GM18499 (cell line): ENCODE results near the gene SND1.
"Not testable (repeated sequence)": the region's sequence is repeated elsewhere in the genome, so short reads cannot be mapped to it uniquely, and the experiment has no call there.

Experiments used
- ATAC-seq: cut with Tn5 transposase; IDR thresholded peaks from one replicate; pipeline ENCODE4 v1.9.1; 2021; ENCODE audit warnings: moderate number of reproducible peaks; ENCODE audit not compliant: insufficient read depth, unreplicated experiment

Gene SND1

DNA sequence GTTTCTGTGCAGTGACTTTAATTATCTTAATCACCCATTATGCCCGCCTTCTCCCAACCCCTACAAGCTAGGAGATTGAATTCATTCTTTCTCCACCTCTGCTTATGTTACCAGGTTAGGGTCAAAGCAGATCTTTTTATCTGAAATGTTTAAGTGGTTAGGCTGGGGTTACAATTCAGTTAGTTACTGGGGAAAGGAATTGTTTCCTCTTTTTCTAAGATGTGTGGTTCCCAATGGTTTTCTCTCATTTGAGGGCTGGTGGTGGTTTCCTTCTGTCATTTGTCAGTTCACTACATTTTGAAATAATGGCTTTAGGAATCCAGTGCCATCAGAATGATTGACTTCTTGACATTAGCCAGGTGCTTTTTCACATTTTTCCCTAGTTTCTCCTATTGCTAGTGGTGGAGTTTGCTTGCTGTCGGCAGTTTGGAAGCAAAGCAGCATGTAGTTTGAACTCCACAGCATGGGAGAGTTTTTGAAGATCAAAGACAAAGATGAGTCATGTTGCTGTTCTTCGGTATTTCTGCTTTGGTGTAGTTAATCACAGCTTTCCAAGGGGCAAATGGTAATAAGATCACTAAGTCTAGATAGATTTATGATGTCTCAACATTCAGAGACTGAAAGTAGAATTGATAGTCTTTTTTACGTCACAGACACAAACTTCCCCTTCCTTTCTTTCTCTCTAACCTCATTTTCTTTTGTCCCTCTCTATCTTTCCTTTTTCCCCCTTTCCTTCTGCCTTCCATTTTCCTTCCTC is 168.2 kb downstream of the SND1 start:
- no peak for ATAC-seq

DNA sequence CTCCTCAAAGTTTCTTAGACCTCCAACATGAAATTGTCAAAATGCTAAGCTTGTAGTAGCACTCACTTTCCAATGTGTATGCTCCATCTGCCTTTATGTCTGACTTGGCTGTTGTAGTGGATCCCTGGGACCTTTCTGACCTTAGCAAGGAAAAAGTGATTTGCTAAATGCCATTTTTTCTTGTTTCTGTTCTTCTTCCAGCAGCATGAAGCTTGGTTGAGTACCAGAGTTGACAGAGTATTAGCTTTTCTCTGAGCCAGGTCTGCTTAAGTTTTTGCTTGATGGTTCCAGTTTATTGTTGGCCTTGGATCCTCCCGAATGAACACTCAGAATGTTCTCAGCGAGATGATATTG is 168.7 kb downstream of the SND1 start:
- ATAC-seq, result no peak

DNA sequence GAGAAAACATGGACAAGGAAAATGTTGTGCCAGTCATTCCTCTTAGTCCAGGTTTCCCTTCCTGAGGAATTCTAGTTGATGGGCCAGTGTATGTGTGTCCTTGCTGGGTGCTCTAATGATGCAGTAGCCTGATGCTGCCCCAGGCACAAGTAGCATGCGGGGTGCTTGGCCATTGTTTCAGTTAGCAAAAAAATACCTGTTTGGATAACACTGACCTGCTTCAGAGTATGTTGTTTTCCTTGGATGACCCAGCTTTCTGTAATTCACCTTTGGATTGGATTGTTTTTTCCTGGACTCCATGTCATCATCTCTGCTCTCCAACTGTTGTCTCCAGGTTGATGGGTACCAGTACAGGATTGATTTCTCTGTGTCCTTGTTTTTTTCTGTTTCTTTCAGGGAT is 169.2 kb downstream of the SND1 start:
- no peak for ATAC-seq

DNA sequence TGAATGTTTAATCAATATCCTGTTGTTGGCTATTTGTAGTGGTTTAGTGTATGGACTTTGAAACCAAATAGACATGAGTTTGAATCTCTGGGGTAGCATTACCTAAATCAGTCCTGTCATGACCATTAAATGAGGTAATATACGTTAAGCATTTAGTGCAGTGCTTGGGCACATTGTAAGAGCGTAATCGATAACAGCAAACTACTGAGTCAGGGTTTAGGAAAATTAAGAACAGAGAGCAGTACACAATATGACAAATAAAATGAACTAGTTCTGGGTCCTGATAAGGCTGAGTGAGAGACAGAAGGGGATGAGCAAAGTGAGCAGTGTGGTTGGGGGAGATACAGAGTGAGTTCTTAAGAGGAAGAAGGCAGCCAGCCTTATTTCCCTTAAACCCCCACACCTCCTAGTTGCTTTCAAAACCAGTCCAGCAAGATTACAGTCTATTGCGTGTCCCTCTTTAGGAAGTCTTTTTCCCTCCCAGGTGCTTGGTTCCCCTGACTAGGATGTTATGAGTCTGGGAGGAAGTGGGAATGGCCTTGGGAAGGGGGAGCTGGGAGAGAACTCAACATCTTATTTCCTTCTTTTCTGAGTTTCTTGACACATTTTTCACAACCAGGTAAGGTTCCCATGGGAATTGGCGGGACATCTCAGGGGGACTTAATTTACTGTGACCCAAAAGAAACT is 171.0 kb downstream of the SND1 start:
- no peak for ATAC-seq

DNA sequence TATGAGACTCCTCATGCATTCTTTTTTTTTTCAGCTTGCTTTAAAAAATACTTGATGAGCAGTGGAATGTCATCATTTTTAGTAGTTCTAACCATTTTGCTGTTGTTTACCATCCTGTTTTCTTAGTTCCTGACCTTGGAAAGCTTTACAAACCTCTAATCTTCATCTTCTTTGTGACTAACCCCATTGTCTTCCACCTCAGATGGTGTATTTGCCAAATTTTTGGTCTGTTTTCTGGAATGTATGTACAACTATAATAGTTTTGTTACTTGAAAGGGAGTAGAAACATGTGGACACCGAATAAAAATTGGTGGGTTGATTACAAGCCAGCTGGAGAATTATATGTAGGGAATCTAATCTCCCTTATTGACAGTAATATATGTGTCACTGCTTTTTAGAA is 172.7 kb downstream of the SND1 start:
- no peak for ATAC-seq

DNA sequence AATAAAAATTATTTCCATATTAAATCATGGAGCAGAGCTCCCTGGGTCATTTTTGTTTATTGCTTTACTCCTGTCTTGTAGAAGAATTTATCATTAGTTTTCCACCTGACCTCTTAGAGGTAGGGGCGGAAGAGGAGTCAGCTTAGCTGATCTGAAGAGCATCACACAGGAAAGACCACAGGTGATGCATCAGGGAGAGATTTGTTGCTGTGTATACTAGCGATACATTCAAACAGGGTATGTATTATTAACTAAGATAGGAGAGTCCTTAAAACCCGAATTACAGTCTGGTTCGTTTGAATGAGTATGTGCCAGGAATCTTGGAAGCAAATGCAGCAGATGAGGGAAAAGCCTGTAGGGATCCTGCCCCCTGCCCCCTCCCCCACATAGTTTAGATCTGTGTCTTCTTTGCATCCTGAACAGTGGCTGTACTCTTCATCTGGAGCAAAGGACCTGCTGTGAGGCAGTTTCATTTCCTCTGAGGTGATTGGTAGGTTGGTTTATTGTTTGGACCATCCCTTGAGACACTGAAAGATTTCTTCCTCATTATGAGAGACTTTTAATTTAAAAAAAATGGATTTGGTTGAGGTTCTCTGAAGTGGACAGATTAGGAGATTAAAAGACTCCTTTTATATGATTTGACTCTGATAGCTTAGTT is 177.0 kb downstream of the SND1 start:
- ATAC-seq, result peak; percentile 66

DNA sequence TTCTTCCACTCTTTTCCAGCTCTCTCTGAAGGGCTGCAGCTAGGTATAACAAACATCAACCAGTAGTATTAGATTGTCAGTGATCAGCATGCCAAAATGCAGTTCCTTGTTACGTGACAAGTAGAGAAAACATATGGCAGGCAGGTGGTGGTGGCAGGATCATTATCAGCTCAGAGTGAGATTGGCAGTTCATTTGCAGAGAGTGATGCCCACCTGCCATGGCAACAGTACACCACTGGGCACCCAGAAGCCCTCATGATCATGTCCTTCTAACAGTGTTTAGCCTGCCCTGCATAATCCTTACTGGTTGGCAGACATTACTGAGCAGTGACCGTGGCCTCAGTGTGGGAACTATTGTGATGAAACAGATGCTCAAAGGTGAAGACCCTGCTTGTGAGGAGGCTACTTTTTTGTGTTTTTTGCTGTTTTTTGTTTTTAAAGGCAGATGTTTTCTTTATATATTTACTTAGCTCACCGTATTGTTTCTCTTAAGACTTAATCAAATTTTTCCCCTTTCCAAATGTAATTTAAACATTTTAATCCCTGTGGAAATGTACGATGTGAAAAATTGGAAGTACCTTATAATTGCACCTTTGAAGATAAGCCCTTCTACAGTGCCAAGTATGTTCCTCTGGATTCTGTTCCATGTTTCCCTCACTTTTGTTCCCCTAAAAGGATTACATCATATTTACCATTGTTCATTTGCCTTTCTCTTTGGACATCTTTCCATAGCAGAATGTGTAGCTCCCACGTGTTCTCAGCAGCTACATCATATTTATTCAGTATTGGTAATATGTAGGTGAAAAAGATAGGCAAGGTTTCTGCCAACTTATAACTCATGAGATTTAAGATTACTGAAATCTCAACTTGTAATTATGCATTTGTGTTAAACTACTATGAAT is 179.6 kb downstream of the SND1 start:
- ATAC-seq, result no peak

DNA sequence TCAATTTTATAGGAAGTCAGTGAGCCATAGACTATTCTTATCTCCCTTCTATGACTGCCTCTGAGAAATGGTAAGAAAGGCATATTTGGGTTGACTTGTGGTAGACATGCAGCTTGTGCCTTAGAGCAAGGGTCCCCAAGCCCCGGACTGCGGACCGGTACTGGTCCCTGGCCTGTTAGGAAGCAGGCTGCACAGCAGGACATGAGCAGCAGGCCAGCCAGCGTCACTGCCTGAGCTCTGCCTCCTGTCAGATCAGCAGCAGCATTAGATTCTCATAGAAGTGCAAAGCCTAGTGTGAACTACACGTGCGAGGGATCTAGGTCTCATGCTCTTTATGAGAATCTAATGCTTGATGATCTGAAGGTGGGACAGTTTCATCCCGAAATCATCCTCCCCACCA is 180.6 kb downstream of the SND1 start:
- no peak for ATAC-seq

DNA sequence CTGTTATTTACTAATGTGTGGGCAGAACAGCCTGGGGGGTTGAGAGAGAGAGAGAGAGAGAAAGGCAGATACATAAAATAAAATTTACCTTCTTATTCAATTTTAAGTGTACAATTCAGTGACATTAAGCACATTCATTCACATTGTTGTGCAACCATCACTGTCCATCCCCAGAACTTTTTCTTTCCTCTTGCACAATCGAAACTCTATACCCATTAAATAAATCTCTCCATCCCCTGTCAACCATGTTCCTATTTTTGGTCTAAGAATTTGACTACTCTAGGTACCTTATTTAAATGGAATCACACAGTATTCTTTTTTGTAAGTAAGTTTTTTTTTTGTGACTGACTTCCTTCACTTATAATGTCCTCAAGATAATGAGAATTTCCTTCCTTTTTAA is 181.6 kb downstream of the SND1 start:
- no peak for ATAC-seq

DNA sequence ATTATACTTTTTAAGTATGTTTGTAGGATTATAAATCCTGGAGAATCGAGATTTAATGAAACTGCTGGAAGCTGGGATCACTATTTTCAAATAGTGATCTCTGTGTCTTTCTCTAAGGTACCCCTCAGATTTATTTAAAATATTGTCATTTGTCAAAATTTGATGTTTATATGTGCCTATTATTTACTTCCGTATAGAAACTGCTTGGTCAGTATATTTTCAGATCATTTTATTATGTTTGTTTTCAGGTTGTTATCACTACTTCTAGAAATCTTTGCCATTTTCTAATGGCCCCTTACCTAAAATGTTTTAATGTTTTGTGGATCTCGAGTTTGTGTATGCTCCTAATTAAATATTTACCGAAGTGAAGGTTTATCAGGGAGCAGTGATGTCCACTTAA is 183.7 kb downstream of the SND1 start:
- no peak for ATAC-seq

DNA sequence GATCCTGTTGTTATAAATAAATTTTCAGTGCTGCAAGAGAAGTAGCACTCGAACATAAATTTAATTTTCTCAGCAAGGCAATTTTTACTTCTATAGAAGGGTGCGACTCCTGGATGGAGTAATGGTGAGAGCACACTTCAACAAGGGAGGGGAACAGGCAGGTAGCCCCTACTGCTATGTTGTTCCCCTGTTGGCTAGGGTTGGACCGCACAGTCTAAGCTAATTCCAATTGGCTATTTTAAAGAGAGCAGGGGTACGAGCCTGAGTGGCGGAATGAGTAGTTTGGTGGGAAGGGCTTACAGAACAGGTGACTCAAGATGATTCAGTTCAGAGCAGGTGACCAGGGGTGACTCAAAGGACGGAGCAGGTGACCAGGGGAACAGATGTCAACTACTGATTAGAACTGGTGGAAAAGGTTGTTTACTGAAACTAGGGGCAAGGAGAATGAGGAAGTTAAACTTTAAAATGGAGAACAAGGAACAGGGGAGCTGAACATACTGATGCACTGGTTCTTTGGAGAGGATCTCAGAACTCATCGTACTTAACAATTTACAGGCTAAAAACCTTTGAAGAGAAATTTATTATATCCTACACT is 185.9 kb downstream of the SND1 start:
- ATAC-seq, result not testable (repeated sequence)

DNA sequence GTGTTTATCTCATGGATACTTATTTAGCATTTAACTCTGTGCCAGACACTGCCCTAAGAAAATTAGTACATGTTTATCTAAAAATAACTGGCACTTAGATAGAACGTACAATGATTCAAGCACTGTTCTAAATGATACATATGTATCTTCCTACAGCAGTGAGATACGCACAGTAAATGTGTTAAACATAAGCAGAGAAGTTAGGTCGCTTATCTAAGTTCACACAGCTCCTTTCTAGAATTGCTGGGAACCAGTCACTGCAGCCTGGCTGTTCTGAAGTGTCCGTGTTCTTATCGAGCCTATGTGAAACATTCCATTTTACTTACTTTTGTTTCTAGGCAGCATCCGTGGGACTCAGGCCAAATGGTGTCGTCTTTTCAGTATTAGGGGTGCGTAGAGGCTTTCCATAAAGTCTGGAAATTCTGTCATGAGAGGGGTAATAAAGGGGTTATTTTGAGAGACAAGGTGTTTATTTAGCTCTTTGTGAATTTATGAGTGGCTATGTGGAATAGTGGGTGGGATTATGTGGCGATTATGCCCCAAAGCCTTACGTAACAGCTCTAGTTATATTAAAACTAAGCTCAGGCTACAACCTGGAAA is 186.9 kb downstream of the SND1 start:
- ATAC-seq, result no peak

DNA sequence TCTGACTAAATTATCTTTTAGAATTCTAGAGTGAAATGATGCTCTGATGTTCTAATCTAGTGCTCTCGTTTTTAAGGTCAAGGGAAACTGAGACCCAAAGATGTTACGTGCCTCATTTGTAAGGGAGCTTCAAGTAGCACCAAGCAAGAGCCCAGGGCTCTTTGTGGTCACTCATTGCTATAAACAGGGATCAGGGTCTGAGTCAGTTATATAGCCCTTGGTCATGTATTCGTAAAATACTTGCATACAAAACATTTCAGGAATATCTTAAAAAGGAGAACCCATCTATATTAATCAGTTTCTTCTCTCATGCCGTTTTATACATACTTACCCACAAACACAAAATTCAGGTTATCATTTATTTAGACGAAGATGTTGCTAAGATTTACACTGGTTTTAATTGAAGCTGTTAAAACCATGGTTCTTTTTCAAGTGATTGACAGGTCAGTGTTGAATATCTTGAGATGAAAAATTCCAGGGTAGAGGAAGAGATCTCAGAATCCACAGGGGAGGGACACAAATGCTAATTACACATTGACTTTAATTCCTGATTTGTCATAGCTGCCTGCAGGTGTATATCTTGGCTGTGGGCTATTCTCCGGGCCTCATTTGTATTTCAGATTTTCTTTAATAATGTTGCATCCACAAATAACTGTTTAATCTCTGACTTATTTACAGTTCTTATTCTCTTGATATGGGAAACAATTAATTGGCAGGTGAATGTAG is 188.4 kb downstream of the SND1 start:
- ATAC-seq, result no peak

DNA sequence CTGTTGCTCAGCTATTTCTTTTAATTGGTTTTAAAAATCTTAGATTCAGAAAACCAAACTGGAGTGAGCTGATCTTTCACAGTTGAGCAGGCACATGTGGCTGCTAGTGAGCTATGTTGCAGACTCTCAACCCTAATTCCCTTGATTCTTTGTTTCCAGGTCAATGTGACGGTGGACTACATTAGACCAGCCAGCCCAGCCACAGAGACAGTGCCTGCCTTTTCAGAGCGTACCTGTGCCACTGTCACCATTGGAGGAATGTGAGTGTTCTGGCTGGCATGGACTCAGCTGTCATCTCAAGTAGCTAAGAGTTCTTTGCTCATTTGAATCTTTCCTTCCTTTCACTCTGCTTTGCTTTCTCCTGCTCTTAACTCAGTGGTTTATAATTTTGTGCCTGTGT is 192.2 kb downstream of the SND1 start:
- ATAC-seq, result no peak

DNA sequence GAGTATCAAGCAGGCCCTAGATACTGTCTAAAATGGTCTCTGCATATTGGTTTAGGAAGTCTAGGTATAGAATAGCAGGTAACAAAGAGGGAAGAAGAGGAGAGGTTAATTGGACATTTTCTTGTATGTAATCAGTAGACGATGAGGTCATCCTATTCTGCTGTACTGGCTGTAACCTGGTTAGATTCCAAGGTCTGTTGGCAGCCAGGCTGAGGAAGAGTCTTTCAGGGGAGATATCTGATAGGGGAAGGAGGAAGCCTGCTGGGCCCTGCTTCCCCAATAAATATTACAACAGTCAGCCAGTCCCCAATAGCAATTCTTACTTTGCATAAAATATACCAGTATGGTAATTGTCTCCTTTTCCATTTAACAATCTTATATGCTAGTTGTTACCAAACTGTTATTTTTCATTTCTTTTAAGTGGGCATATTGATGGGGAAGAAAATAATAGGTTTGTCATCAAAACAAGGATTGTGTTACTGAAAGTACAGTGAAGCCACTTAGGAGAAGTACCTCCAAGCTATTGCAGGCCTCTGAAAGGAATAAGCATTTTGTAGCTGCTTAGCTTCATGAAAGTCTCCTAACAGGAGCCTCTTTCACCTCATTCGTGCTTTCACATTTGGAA is 192.8 kb downstream of the SND1 start:
- no peak for ATAC-seq

DNA sequence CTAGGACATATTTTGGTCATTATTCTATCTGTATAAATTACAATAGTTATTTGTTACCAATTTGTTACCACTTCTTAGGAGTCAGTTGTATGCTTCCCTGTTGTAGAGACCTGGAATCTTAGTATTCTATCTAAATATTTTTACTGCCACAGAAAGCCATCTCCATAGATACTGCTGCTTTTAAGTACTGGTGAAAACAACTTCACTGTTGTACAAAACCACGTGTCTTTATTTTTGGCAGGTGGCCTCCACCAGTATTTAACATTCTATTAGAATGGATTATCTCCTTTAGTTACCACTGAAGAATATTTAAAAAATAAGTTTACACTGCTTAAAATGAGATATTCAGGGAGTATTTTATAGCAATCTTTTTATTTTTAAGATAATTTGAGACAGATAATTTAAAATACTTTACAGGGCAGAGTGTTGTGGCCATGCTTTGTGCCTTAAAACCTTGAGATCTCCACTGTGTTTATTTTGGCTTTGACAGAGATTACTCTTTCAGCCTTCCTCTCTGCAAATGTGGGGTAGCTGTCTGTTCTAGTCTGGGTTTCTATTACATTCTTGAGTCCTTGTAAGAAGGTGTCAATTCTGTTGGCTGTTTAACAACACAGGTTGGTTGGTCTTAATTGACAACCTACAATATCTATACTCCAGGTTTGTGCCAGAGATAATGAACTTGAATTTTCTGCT is 193.7 kb downstream of the SND1 start:
- no peak for ATAC-seq

DNA sequence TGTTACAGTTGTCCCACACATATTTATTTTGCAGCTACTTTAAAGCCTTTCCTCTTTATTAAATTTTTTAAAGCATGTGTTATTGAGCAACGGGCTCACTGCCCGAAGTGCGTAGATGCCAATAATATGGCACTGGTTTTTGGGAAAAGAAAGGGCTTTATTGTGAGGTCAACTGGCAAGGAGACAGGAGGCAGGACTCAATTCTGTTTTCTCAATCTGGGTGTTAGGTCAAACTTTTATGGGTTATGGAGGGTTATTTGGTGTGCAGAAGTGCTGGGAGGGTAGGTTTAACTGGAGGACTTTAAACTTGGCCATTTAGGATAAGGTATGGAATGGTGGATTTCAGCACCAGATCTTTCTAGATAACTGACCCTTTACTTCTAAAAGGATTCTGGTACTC is 195.6 kb downstream of the SND1 start:
- ATAC-seq, result no peak

DNA sequence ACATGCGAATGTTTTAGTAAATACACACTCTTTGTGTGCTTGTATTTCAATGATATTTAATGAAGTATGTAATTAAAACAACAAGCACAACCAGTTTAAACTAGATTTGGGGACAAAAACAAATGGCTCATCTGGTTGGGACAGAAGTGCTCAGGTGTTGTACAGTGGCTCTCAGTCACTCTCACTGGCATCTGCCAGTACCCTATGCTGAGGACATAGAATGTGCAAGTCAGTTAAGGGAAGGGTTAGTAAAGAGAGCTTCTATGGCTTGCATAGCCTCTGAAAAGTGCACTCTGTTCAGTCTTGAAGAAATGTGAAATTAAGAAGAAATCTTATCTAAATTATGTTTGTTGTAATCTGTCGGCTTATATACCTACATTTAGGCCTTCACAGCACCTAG is 196.2 kb downstream of the SND1 start:
- no peak for ATAC-seq
